Measurements from ENCODE around the gene OLA1. TPM values are rescaled to one million over a fixed set of nuclear protein-coding genes. Genes with fewer than 3 reads are reported as not detected.

OLA1 gene
- total RNA-seq, 1 donor from 2014 or later: 65.7 TPM

DNA sequence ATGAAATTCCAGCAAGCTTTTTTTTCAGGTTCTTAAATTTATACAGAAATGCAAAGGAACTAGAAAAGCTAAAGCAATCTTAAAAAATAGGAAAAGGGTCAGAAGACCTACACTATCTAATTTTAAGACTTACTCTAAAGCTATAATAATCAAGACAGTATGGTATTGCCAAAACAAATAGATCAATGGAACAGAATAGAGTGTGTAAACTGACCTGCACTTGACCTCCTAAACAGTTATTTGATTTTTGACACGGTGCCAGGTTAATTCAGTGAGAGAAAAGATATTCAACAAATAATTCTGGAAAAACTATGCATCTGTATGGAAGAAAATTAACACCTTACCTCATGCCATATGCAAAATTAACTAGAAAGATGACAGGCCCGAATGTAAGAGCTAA, 73.6 kb downstream of the OLA1 start:
- TF ChIP-seq CTCF (IDR thresholded peaks at IDR 0.05; ENCODE audit: borderline replicate concordance): no peak
- H3K27me3 ChIP-seq (ENCODE audit: low read depth): no peaks in the 10 kb centered on the region
- intact Hi-C loops (cut with micrococcal nuclease): no loop called here
- no peak overlapping the region for H3K4me3 ChIP-seq
- H3K27ac ChIP-seq (replicated peaks): no peak overlapping the region
- DNase-seq: no peak
- peaks cover 6% of the 10 kb centered on the region for H3K36me3 ChIP-seq
- peaks cover 4% of the 10 kb centered on the region for H3K4me1 ChIP-seq
- peaks cover 62% of the 10 kb centered on the region for H3K9me3 ChIP-seq (replicated peaks)

GRCh38 chr2:174172802-174173355, 75.5 kb downstream of the OLA1 start:
- Histone ChIP-seq H3K9me3 (replicated peaks) (peaks cover 81% of the 10 kb centered on the region), H3K4me3 (no peak overlapping the region), H3K4me1 (peaks cover 4% of the 10 kb centered on the region), H3K36me3 (peaks cover 16% of the 10 kb centered on the region), H3K27ac (replicated peaks) (no peak overlapping the region), H3K27me3 (ENCODE audit: low read depth) (no peaks in the 10 kb centered on the region)
- no peak for TF ChIP-seq CTCF (IDR thresholded peaks at IDR 0.05; ENCODE audit: borderline replicate concordance)
- DNase-seq: no peak
- intact Hi-C loops (cut with micrococcal nuclease): no loop called here

GRCh38 chr2:174171686-174172445, 76.5 kb downstream of the OLA1 start:
- H3K4me1 ChIP-seq: peaks cover under 1% of the 10 kb centered on the region
- no peak for DNase-seq
- no peak overlapping the region for H3K4me3 ChIP-seq
- TF ChIP-seq CTCF (IDR thresholded peaks at IDR 0.05; ENCODE audit: borderline replicate concordance): no peak
- intact Hi-C loops (cut with micrococcal nuclease): no loop called here
- H3K36me3 ChIP-seq: peaks cover 16% of the 10 kb centered on the region
- no peak overlapping the region for H3K27ac ChIP-seq (replicated peaks)
- no peaks in the 10 kb centered on the region for H3K27me3 ChIP-seq (ENCODE audit: low read depth)
- peaks cover 85% of the 10 kb centered on the region for H3K9me3 ChIP-seq (replicated peaks)

- DNase-seq: no peak
- peaks cover 63% of the 10 kb centered on the region for H3K9me3 ChIP-seq (replicated peaks)
- no peak for TF ChIP-seq CTCF (IDR thresholded peaks at IDR 0.05; ENCODE audit: borderline replicate concordance)
- H3K27ac ChIP-seq (replicated peaks): no peak overlapping the region
- H3K27me3 ChIP-seq (ENCODE audit: low read depth): no peaks in the 10 kb centered on the region
- H3K4me3 ChIP-seq: no peak overlapping the region
- no peaks in the 10 kb centered on the region for H3K4me1 ChIP-seq
- peaks cover 16% of the 10 kb centered on the region for H3K36me3 ChIP-seq
- intact Hi-C loops (cut with micrococcal nuclease): no loop called here
Measured at GRCh38 chr2:174169372-174169771, 79.0 kb downstream of the OLA1 start.

- DNase-seq: no peak
- H3K27me3 ChIP-seq (ENCODE audit: low read depth): no peaks in the 10 kb centered on the region
- H3K9me3 ChIP-seq (replicated peaks): peaks cover 38% of the 10 kb centered on the region
- no peaks in the 10 kb centered on the region for H3K4me1 ChIP-seq
- H3K4me3 ChIP-seq: no peak overlapping the region
- no peak overlapping the region for H3K27ac ChIP-seq (replicated peaks)
- no peak for TF ChIP-seq CTCF (IDR thresholded peaks at IDR 0.05; ENCODE audit: borderline replicate concordance)
- peaks cover 11% of the 10 kb centered on the region for H3K36me3 ChIP-seq
- intact Hi-C loops (cut with micrococcal nuclease): no loop called here
Measured at GRCh38 chr2:174166261-174166660, 82.1 kb downstream of the OLA1 start.
